Keratinocyte (primary cell): ENCODE results near the gene C22orf15. TPM values are rescaled to one million over a fixed set of nuclear protein-coding genes. Genes with fewer than 3 reads are reported as not detected.

ENCODE experiments used
- DNase-seq: peaks from one replicate; pipeline ENCODE4 v3.0.0-alpha.2; 2011; ENCODE audit warnings: low read depth, missing footprints, low spot score
- FAIRE-seq: peaks from 2 replicates; lab custom pipeline; 2011; peaks lifted over from hg19 to GRCh38; lab: Jason Lieb, UNC
- H2AFZ ChIP-seq: 2 replicates; pipeline ENCODE4 v1.6.0; 2012; ENCODE audit warnings: low read length, control low read depth, inconsistent platforms; ENCODE audit not compliant: control insufficient read depth
- H3K27ac ChIP-seq: 2 replicates; pipeline ENCODE4 v1.5.1; 2011; ENCODE audit warnings: low read length; ENCODE audit not compliant: control insufficient read depth, insufficient read depth
- H3K27me3 ChIP-seq: 3 replicates; pipeline ENCODE4 v1.6.0; 2011; ENCODE audit warnings: low read length; ENCODE audit not compliant: control insufficient read depth, insufficient read depth; ENCODE audit errors: extremely low read depth
- H3K36me3 ChIP-seq, 2 experiments: 2 replicates in 1 of 2; 3 replicates in 1 of 2; pipeline ENCODE4 v1.5.1; 2011; ENCODE audit warnings: low read length in 2 of 2, mild to moderate bottlenecking in 1 of 2; ENCODE audit not compliant: control insufficient read depth in 2 of 2, insufficient read depth in 2 of 2; ENCODE audit errors: extremely low read depth in 1 of 2
- H3K4me1 ChIP-seq: 3 replicates; pipeline ENCODE4 v1.5.1; 2011; ENCODE audit warnings: low read length; ENCODE audit not compliant: control insufficient read depth, insufficient read depth; ENCODE audit errors: extremely low read depth
- H3K4me2 ChIP-seq: 3 replicates; pipeline ENCODE4 v1.6.0; 2011; ENCODE audit warnings: low read depth, low read length; ENCODE audit not compliant: control insufficient read depth, insufficient read depth; ENCODE audit errors: extremely low read depth
- H3K4me3 ChIP-seq, 3 experiments: fragments of 200-600 bp in 1 of 3; sonication (generic) in 1 of 3; 2 replicates in 2 of 3; 3 replicates in 1 of 3; pipeline ENCODE4 v1.5.1; 2011 to 2016; ENCODE audit warnings: low read length in 3 of 3, mild to moderate bottlenecking in 3 of 3, control low read depth in 2 of 3, inconsistent platforms in 1 of 3, low read depth in 1 of 3, mixed read lengths in 1 of 3, mixed run types in 1 of 3, moderate library complexity in 1 of 3; ENCODE audit not compliant: control insufficient read depth in 2 of 3, insufficient read depth in 2 of 3; ENCODE audit errors: extremely low read depth in 1 of 3
- H3K79me2 ChIP-seq: 2 replicates; pipeline ENCODE4 v1.6.0; 2012; ENCODE audit warnings: low read length; ENCODE audit not compliant: control insufficient read depth, insufficient read depth
- H3K9ac ChIP-seq: 3 replicates; pipeline ENCODE4 v1.6.0; 2011; ENCODE audit warnings: low read length; ENCODE audit not compliant: control insufficient read depth, insufficient read depth; ENCODE audit errors: extremely low read depth
- H3K9me1 ChIP-seq: 3 replicates; pipeline ENCODE4 v1.6.0; 2011; ENCODE audit warnings: low read length; ENCODE audit not compliant: control insufficient read depth, insufficient read depth; ENCODE audit errors: extremely low read depth
- H3K9me3 ChIP-seq: 2 replicates; pipeline ENCODE4 v1.5.1; 2012; ENCODE audit warnings: low read depth, low read length; ENCODE audit not compliant: control insufficient read depth
- H4K20me1 ChIP-seq: 3 replicates; pipeline ENCODE4 v1.6.0; 2011; ENCODE audit warnings: low read length; ENCODE audit not compliant: control insufficient read depth, insufficient read depth; ENCODE audit errors: extremely low read depth
- CTCF ChIP-seq, 3 experiments: IDR thresholded peaks in 1 of 3; conservative IDR thresholded peaks in 1 of 3; optimal IDR thresholded peaks in 1 of 3; 2 replicates in 2 of 3; 3 replicates in 1 of 3; pipeline versions ENCODE3 to v1.5.1; 2011; ENCODE audit warnings: low read length in 3 of 3, mild to moderate bottlenecking in 3 of 3, moderate library complexity in 2 of 3, control low read depth in 1 of 3, inconsistent platforms in 1 of 3; ENCODE audit not compliant: insufficient read depth in 2 of 3; ENCODE audit errors: extremely low read depth in 1 of 3
- EZH2 ChIP-seq: IDR thresholded peaks from one replicate; pipeline ENCODE4 v1.6.1; 2012; ENCODE audit warnings: inconsistent platforms, mild to moderate bottlenecking, low read length, moderate library complexity
- dilution Hi-C: fragments of 300-500 bp; cut with MboI; formaldehyde crosslinking; loops from one replicate; pipeline ENCODE4 v1.7.0; 2020; ENCODE audit warnings: low sequenced_read_pairs; ENCODE audit not compliant: extremely low pct_ligation_motif_present
- polyA plus RNA-seq, 5 experiments: library from polyadenylated mRNA; depleted of rRNA in 3 of 5; stranded (reverse) in 3 of 5; stranded (forward) in 1 of 5; unstranded in 1 of 5; fragments of >200 nt; gene quantifications; 1 replicate in 1 of 5; 2 replicates in 3 of 5; 3 replicates in 1 of 5; pipeline versions ENCODE4 v1.2.1 to v1.2.3, GENCODE V29; 2011 to 2012; ENCODE audit warnings: missing spikeins in 2 of 5, low read depth in 1 of 5, low replicate concordance in 1 of 5

C22orf15 gene
- polyA plus RNA-seq, 1 donor (not counting 4 experiments of a cell fraction or from before 2014, with no cell fraction given): not detected

DNA sequence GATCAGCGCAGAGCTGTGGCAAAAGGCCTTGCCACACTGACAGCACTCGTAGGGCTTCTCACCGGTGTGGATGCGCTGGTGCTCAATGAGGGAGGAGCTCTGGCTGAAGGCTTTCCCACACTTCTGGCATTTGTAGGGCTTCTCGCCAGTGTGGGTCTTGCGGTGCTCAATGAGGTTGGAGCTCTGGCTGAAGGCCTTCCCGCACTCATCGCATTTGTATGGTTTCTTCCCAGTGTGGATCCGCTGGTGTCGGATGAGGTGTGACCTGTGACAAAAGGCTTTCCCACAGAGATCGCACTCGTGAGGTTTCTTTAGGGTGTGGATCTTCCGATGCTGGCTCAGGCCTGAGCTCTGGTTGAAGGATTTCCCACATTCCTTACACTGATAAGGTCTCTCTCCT lies 18.8 kb upstream of the C22orf15 start:
- Histone ChIP-seq H3K4me1 (no peaks in the 10 kb centered on the region), H3K27me3 (no peaks in the 10 kb centered on the region), H3K9me3 (no peaks in the 10 kb centered on the region), H3K9ac (no peak overlapping the region), H3K36me3 (peaks cover 11 to 17% of the 10 kb centered on the region in 2 experiments), H4K20me1 (no peaks in the 10 kb centered on the region), H3K27ac (no peak overlapping the region), H3K9me1 (no peaks in the 10 kb centered on the region), H3K4me2 (no peak overlapping the region), H2AFZ (no peak overlapping the region), H3K4me3 (no peak overlapping the region), H3K79me2 (no peaks in the 10 kb centered on the region)
- DNase-seq (no peak), FAIRE-seq (no peak)
- TF ChIP-seq EZH2: no peak
- no peak for TF ChIP-seq CTCF (optimal IDR thresholded peaks at IDR 0.05 in 1 of 3, IDR thresholded peaks at IDR 0.05 in 1 of 3, conservative IDR thresholded peaks at IDR 0.05 in 1 of 3; ENCODE audit: extremely low read depth in 1 of 3, insufficient read depth in 2 of 3, low read length in 3 of 3)
- dilution Hi-C loops: no loop called here

DNA sequence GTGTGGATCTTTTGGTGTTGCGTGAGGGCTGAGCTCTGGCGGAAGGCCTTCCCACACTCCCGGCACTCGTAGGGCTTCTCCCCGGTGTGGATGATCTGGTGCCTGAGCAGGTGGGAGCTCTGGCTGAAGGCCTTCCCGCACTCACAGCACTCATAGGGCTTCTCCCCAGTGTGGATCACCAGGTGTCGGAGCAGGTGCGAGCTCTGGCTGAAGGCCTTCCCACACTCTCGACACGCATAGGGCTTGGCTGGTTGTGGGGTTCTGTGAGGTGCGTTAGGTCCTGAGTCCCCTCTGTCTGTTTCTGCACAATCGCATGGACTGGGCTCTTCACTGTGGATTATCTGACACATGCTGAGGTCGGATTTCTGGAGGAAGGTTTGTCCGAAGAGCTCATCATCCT lies 18.3 kb upstream of the C22orf15 start:
- no peaks in the 10 kb centered on the region for H3K9me1 ChIP-seq
- H3K4me2 ChIP-seq: no peak overlapping the region
- no peak for DNase-seq
- no peak for FAIRE-seq
- no peak overlapping the region for H3K27ac ChIP-seq
- H3K9me3 ChIP-seq: no peaks in the 10 kb centered on the region
- no peak overlapping the region for H2AFZ ChIP-seq
- dilution Hi-C loops: no loop called here
- H3K79me2 ChIP-seq: no peaks in the 10 kb centered on the region
- H3K4me1 ChIP-seq: no peaks in the 10 kb centered on the region
- no peak overlapping the region for H3K4me3 ChIP-seq
- TF ChIP-seq EZH2 (no peak), CTCF (optimal IDR thresholded peaks at IDR 0.05 in 1 of 3, IDR thresholded peaks at IDR 0.05 in 1 of 3, conservative IDR thresholded peaks at IDR 0.05 in 1 of 3; ENCODE audit: extremely low read depth in 1 of 3, insufficient read depth in 2 of 3, low read length in 3 of 3) (no peak)
- peaks cover 11 to 17% of the 10 kb centered on the region in 2 experiments for H3K36me3 ChIP-seq
- H4K20me1 ChIP-seq: no peaks in the 10 kb centered on the region
- no peak overlapping the region for H3K9ac ChIP-seq
- no peaks in the 10 kb centered on the region for H3K27me3 ChIP-seq
